Psoas muscle (tissue), 8 donors: ENCODE measurements around the gene SDK2. TPM values are rescaled to one million over a fixed set of nuclear protein-coding genes. Genes with fewer than 3 reads are reported as not detected.

Experiments
- ATAC-seq, 4 donors: fragments of 200-7000 bp; cut with Tn5 transposase; one replicate each; pipeline ENCODE4 v1.9.1; 2020; ENCODE audit warnings: moderate library complexity in 3 of 4, mild to moderate bottlenecking in 2 of 4
- DNase-seq, 2 donors: peaks; one replicate each; pipeline ENCODE4 v3.0.0-alpha.2; 2020
- H3K27ac ChIP-seq: fragments of 200-600 bp; one replicate; pipeline ENCODE4 v1.8.0; 2022
- H3K27me3 ChIP-seq, 3 donors: fragments of 200-600 bp in 1 of 3; one replicate each; pipeline versions ENCODE4 v1.6.1 to v1.8.0; 2013 to 2022; ENCODE audit warnings: low read length in 2 of 3, mild to moderate bottlenecking in 2 of 3, moderate library complexity in 1 of 3; ENCODE audit not compliant: insufficient read depth in 3 of 3
- H3K36me3 ChIP-seq, 2 donors: fragments of 200-600 bp in 1 of 2; one replicate each; pipeline versions ENCODE4 v1.6.1 to v1.8.0; 2013 to 2022; ENCODE audit warnings: low read depth in 1 of 2, mild to moderate bottlenecking in 1 of 2, moderate library complexity in 1 of 2; ENCODE audit not compliant: insufficient read depth in 1 of 2
- H3K4me1 ChIP-seq: fragments of 200-600 bp; one replicate; pipeline ENCODE4 v1.8.0; 2022
- H3K4me3 ChIP-seq: fragments of 200-600 bp; one replicate; pipeline ENCODE4 v1.8.0; 2022; ENCODE audit warnings: mild to moderate bottlenecking
- H3K9me3 ChIP-seq: fragments of 200-600 bp; one replicate; pipeline ENCODE4 v1.8.0; 2022
- CTCF ChIP-seq: fragments of 200-600 bp; IDR thresholded peaks from one replicate; pipeline ENCODE4 v1.8.0; 2022; ENCODE audit warnings: antibody characterized with exemption
- WGBS, 3 donors: extraction: QIAGEN DNeasy Blood & Tissue Kit; methylation state at CpG; one replicate each; pipeline versions ENCODE4 v1.1.6 to v1.1.7; 2013; 5-methylcytosine and 5-hydroxymethylcytosine counted together
- intact Hi-C, 2 donors: fragments of 100-400 bp; cut with DNase I; formaldehyde crosslinking; loops; one replicate each; pipeline versions ENCODE4 v1.11.0 to v1.14.2; 2022
- polyA plus RNA-seq, 3 donors: library from polyadenylated mRNA; stranded (reverse); fragments of 200-250 nt; gene quantifications; one replicate each; pipeline ENCODE4 v1.2.3, GENCODE V29; 2013
- total RNA-seq, 4 donors: library from RNA; stranded (reverse); fragmentation: NEBNext Ultra II Directional in 2 of 4; extraction: Animal tissue kit (Norgen Biotek cat#: 25700) in 2 of 4; gene quantifications; one replicate each; pipeline versions ENCODE4 v1.2.1 to v1.2.4, GENCODE V29; 2021 to 2023
- donor health status: healthy with polysubstance abuse.
- donor health status: DM: no; HTN: no; CAD: no; lungs with moderate emphysema.
- donor health status: Bipolar disorder and iron deficiency.
- donor health status: healthy.
- donor health status: DM: yes; HTN: yes; CAD: no.
- donor health status: DM: no; HTN: no; CAD: no.
- donor health status: DM: no; HTN: no; CAD: no.
- donor health status: DM: yes; HTN: yes; CAD: no.

SDK2 gene
- total and polyA plus RNA-seq, 7 donors = 0.04 to 2.8 (median 0.24) TPM

- Histone ChIP-seq H3K27ac (no peak overlapping the region), H3K4me3 (no peak overlapping the region), H3K9me3 (no peaks in the 10 kb centered on the region), H3K4me1 (no peaks in the 10 kb centered on the region), H3K36me3 (no peaks in the 10 kb centered on the region), H3K27me3 (no peaks in the 10 kb centered on the region)
- ATAC-seq (no peak), DNase-seq (no peak)
- 75 to 85% (median 78%) methylated on average over 9 of the region's 9 CpGs for WGBS, 3 donors
- intact Hi-C loops = no loop called here
- no peak for TF ChIP-seq CTCF
Measured at GRCh38 chr17:73420897-73421296, 223.3 kb downstream of the SDK2 start.

- intact Hi-C loops = no loop called here
- ATAC-seq = no peak
Measured at GRCh38 chr17:73419881-73420280, 224.4 kb downstream of the SDK2 start.

GRCh38 chr17:73419051-73419450 lies 225.2 kb downstream of the SDK2 start:
- 87 to 89% (median 87%) methylated on average over 10 of the region's 10 CpGs for WGBS, 3 donors
- Histone ChIP-seq H3K27me3 (no peaks in the 10 kb centered on the region), H3K4me3 (no peak overlapping the region), H3K27ac (no peak overlapping the region), H3K36me3 (no peaks in the 10 kb centered on the region), H3K4me1 (no peaks in the 10 kb centered on the region), H3K9me3 (no peaks in the 10 kb centered on the region)
- intact Hi-C loops = no loop called here
- DNase-seq (no peak), ATAC-seq (no peak)
- no peak for TF ChIP-seq CTCF

More at GRCh38 chr17:73419881-73420280, 224.4 kb downstream of the SDK2 start:
- Histone ChIP-seq H3K27me3 (no peaks in the 10 kb centered on the region), H3K36me3 (no peaks in the 10 kb centered on the region), H3K4me3 (no peak overlapping the region), H3K27ac (no peak overlapping the region), H3K4me1 (no peaks in the 10 kb centered on the region), H3K9me3 (no peaks in the 10 kb centered on the region)
- no peak for TF ChIP-seq CTCF
- WGBS, 3 donors = 69 to 79% (median 71%) methylated on average over 9 of the region's 9 CpGs
- DNase-seq = no peak

- Histone ChIP-seq H3K4me3 (no peak overlapping the region), H3K36me3 (no peaks in the 10 kb centered on the region), H3K4me1 (no peaks in the 10 kb centered on the region), H3K27me3 (no peaks in the 10 kb centered on the region), H3K9me3 (no peaks in the 10 kb centered on the region), H3K27ac (no peak overlapping the region)
- 75 to 86% (median 77%) methylated on average over 15 of the region's 15 CpGs for WGBS, 3 donors
- ATAC-seq = no peak
- intact Hi-C loops = no loop called here
- no peak for DNase-seq
- TF ChIP-seq CTCF = no peak
Measured at GRCh38 chr17:73415782-73416181, 228.5 kb downstream of the SDK2 start.

GRCh38 chr17:73414171-73414955 lies 229.9 kb downstream of the SDK2 start:
- ATAC-seq (no peak), DNase-seq (no peak)
- Histone ChIP-seq H3K27me3 (no peaks in the 10 kb centered on the region), H3K4me1 (no peaks in the 10 kb centered on the region), H3K9me3 (no peaks in the 10 kb centered on the region), H3K4me3 (no peak overlapping the region), H3K27ac (no peak overlapping the region), H3K36me3 (no peaks in the 10 kb centered on the region)
- WGBS, 3 donors = 87 to 93% (median 89%) methylated on average over 20 of the region's 20 CpGs
- TF ChIP-seq CTCF = no peak
- intact Hi-C loops = no loop called here
